ENCODE data around the gene HIC1. TPM values are rescaled to one million over a fixed set of nuclear protein-coding genes. Genes with fewer than 3 reads are reported as not detected.

Gene HIC1, protein sequence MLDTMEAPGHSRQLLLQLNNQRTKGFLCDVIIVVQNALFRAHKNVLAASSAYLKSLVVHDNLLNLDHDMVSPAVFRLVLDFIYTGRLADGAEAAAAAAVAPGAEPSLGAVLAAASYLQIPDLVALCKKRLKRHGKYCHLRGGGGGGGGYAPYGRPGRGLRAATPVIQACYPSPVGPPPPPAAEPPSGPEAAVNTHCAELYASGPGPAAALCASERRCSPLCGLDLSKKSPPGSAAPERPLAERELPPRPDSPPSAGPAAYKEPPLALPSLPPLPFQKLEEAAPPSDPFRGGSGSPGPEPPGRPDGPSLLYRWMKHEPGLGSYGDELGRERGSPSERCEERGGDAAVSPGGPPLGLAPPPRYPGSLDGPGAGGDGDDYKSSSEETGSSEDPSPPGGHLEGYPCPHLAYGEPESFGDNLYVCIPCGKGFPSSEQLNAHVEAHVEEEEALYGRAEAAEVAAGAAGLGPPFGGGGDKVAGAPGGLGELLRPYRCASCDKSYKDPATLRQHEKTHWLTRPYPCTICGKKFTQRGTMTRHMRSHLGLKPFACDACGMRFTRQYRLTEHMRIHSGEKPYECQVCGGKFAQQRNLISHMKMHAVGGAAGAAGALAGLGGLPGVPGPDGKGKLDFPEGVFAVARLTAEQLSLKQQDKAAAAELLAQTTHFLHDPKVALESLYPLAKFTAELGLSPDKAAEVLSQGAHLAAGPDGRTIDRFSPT
- total RNA-seq, result 60.7 and 107 TPM in 2 replicates

DNA sequence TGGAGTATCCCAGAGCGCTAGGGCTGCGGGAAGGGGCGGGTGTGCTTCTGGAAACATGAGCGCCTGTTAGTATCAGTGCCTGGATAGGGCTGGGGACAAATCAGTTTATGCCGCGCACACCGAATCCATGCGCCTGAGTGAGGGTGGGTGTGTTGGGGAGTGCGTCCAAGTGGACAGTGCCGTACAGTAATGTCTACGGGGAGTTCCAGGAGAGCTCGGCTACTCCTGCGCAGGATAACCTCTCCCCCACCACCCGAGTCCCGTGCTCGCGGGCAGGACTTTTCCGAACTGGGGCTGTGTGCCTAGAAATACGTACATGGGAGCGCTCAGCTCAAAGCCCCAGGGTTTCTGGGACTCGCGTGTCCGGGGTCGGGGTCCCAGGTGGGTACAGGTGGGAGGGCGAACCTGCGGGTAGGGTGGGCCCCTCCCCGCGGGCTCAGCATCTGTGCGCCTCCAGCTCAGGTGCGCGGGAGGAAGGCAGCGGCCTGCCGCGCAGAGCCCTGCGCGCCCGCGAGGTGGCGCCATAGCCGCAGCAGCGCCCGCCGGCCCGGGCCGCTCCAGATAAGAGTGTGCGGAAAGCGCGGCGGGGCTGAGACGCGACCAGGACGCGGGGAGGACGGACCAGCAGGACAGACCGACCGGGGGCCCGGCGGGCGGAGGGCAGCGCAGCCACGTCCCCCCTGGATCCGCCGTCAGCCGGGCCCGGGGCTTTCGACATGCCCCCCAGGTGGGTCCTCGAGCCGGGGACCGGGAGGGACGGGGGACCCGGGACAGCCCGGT lies at the start of gene HIC1:
Gene HIC1 (plus strand): TSS at position 592 of the 780 bp plus-strand sequence. CDS start 1,588 bp downstream, outside the sequence.

DNA sequence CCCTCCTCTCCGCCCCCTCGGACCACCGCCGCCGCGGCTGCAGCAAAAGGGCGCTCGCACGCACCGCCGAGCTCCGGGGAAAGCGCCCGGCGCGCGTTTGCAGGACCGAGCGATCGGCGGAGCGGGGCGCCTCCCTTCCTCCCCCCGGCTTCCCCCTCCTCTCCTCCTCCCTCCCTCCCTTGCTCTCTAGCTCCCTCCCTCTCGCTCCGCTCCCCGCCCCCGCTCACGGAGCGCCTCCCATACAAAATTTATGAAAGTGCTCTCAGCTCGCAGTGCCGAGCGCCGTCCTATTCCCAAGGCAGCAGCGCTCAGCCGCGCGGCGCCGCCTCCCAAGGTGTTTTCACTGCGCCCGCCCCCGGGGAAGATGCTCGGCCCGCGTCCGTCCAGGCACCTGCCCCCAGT lies 29.7 kb upstream of the HIC1 start, which contains the start of gene RTN4RL1:
Gene RTN4RL1 (minus strand): TSS at position 115 of the 402 bp plus-strand sequence. CDS start 469 bp downstream, outside the sequence.

DNA sequence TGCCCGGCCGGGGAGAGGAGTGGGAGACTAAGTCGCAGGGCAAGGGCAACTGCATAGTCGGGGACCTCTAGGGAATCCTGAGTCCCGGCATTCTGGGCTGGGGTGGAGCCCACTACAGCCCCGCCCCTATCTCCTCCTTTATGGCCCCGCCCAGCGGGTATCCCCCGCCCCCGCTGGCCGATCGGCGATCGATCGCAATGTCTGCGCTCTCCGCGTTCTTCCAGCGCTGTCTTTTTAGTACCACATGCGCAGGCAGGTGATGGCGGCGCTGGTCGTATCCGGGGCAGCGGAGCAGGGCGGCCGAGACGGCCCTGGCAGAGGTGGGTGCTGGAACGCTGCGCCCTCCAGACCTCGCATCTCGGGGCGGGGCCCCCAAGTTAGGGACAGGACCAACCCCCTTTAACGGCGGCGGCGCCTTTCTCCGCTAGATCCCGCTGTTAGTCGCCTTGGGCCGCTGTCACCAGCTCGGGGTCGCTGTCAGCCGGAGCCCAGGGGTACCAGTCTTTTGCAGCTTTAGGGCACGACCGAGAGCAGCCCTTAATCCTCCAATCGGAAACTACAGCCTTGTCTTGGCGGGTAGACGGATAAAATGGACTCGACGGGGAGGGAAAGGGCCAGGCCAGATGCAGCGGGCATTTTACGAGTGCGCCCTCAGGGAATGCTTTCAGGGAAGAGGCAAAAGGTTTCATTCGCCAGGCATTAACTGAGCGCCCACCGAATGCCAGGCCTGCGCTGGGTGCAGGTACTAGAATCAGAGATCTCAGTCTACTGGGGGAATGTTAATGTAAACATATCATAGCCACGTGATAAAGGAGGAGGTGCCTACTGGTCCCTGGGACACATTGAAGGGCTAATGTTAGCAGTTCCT lies 24.8 kb upstream of the HIC1 start, which contains the start of gene DPH1:
Gene DPH1 (plus strand): TSS at position 243 of the 868 bp plus-strand sequence. CDS start 17 bp downstream, at position 260.

DNA sequence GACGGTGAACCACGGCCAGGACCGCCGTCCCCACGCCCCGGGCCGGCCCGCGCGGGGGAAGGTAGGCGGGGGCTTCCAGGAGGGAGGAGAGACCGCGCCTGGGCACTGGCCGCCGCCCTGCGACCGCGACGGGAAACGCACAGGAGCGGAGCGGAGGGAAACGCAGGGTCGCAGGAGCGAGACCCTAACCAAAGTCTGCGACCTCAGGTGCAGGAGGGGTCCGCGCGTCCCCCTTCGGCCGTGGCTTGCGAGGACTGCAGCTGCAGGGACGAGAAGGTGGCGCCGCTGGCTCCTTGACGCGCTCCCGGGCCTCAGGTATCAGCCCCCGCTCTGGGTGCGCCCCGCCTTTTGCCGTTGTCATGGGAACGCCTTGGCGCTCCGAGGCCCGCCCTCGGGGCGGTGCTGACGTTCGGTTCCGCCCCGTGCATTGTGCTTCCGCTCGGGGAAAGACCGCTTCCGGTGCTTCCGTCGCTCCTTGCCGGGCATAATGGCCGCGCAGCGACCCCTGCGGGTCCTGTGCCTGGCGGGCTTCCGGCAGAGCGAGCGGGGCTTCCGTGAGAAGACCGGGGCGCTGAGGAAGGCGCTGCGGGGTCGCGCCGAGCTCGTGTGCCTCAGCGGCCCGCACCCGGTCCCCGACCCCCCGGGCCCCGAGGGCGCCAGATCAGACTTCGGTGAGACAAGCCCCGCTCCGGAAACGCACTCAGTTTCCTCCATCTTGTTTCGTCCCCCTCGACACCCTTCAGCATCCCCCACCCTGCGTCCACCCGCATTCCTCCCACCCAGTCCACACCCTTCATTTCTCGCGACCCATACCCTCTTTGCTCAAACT lies 13.1 kb upstream of the HIC1 start, which contains the start of gene OVCA2:
Gene OVCA2 (plus strand): TSS at position 462 of the 829 bp plus-strand sequence. CDS start 26 bp downstream, at position 488.

Other genes starting within 250 kb of the HIC1 start
- gene SMYD4, start 225.2 kb upstream of the HIC1 start, total RNA-seq, result 9.5 and 11.7 TPM in 2 replicates
- 33.1 and 48.7 TPM in 2 replicates for gene RPA1, start 225.1 kb upstream of the HIC1 start, total RNA-seq
- gene RTN4RL1, start 29.8 kb upstream of the HIC1 start, total RNA-seq, result 0.11 and 0.12 TPM in 2 replicates
- gene DPH1, start 24.9 kb upstream of the HIC1 start, total RNA-seq, result 26.1 and 28.7 TPM in 2 replicates
- gene OVCA2, start 13.1 kb upstream of the HIC1 start, total RNA-seq, result 35.0 and 49.7 TPM in 2 replicates
- 34.7 and 51.0 TPM in 2 replicates for gene SMG6, start 248.7 kb downstream of the HIC1 start, total RNA-seq
- gene SRR, start 248.8 kb downstream of the HIC1 start, total RNA-seq, result 20.8 and 22.1 TPM in 2 replicates